Psoas muscle (tissue), 8 donors: Measurements from ENCODE around the gene SLC8A2. TPM values are rescaled to one million over a fixed set of nuclear protein-coding genes. Genes with fewer than 3 reads are reported as not detected.

Experiments
- ATAC-seq, 4 donors: fragments of 200-7000 bp; cut with Tn5 transposase; one replicate each; pipeline ENCODE4 v1.9.1; 2020; ENCODE audit warnings: moderate library complexity in 3 of 4, mild to moderate bottlenecking in 2 of 4
- DNase-seq, 2 donors: peaks; one replicate each; pipeline ENCODE4 v3.0.0-alpha.2; 2020
- H3K27ac ChIP-seq: fragments of 200-600 bp; one replicate; pipeline ENCODE4 v1.8.0; 2022
- H3K27me3 ChIP-seq, 3 donors: fragments of 200-600 bp in 1 of 3; one replicate each; pipeline versions ENCODE4 v1.6.1 to v1.8.0; 2013 to 2022; ENCODE audit warnings: low read length in 2 of 3, mild to moderate bottlenecking in 2 of 3, moderate library complexity in 1 of 3; ENCODE audit not compliant: insufficient read depth in 3 of 3
- H3K36me3 ChIP-seq, 2 donors: fragments of 200-600 bp in 1 of 2; one replicate each; pipeline versions ENCODE4 v1.6.1 to v1.8.0; 2013 to 2022; ENCODE audit warnings: low read depth in 1 of 2, mild to moderate bottlenecking in 1 of 2, moderate library complexity in 1 of 2; ENCODE audit not compliant: insufficient read depth in 1 of 2
- H3K4me1 ChIP-seq: fragments of 200-600 bp; one replicate; pipeline ENCODE4 v1.8.0; 2022
- H3K4me3 ChIP-seq: fragments of 200-600 bp; one replicate; pipeline ENCODE4 v1.8.0; 2022; ENCODE audit warnings: mild to moderate bottlenecking
- H3K9me3 ChIP-seq: fragments of 200-600 bp; one replicate; pipeline ENCODE4 v1.8.0; 2022
- WGBS, 3 donors: extraction: QIAGEN DNeasy Blood & Tissue Kit; methylation state at CpG; one replicate each; pipeline versions ENCODE4 v1.1.6 to v1.1.7; 2013; 5-methylcytosine and 5-hydroxymethylcytosine counted together
- intact Hi-C, 2 donors: fragments of 100-400 bp; cut with DNase I; formaldehyde crosslinking; loops; one replicate each; pipeline versions ENCODE4 v1.11.0 to v1.14.2; 2022
- polyA plus RNA-seq, 3 donors: library from polyadenylated mRNA; stranded (reverse); fragments of 200-250 nt; gene quantifications; one replicate each; pipeline ENCODE4 v1.2.3, GENCODE V29; 2013
- total RNA-seq, 4 donors: library from RNA; stranded (reverse); fragmentation: NEBNext Ultra II Directional in 2 of 4; extraction: Animal tissue kit (Norgen Biotek cat#: 25700) in 2 of 4; gene quantifications; one replicate each; pipeline versions ENCODE4 v1.2.1 to v1.2.4, GENCODE V29; 2021 to 2023
- TF ChIP-seq, protein P1 (sequence below): fragments of 200-600 bp; IDR thresholded peaks from one replicate; pipeline ENCODE4 v1.8.0; 2022; ENCODE audit warnings: antibody characterized with exemption
- donor health status: healthy with polysubstance abuse.
- donor health status: DM: no; HTN: no; CAD: no; lungs with moderate emphysema.
- donor health status: Bipolar disorder and iron deficiency.
- donor health status: healthy.
- donor health status: DM: yes; HTN: yes; CAD: no.
- donor health status: DM: no; HTN: no; CAD: no.
- donor health status: DM: no; HTN: no; CAD: no.
- donor health status: DM: yes; HTN: yes; CAD: no.

Gene SLC8A2
- total and polyA plus RNA-seq, 7 donors, result 0.12 to 0.54 (median 0.19) TPM; not detected in 1

DNA sequence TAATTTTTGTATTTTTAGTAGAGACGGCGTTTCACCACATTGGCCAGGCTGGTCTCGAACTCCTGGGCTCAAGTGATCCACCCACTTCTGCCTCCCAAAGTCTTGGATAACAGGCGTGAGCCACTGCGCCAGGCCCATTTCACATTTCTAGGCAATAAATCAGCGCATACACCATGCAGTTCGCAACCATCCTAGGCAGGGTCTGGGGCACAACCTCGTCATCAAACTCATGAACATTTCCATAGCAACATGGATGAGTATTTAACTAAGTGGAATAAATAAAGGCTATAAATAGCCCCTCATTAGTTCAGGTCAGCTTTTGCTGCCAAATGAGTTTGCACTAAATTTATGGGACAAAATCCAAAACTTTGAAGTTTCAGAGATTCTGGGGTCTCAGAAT is 60.6 kb downstream of the SLC8A2 start:
- WGBS, 3 donors, result 52 to 55% (median 54%) methylated on average over 8 of the region's 8 CpGs
- Histone ChIP-seq H3K27me3 (peaks cover 0 to 68% (median 18%) of the 10 kb centered on the region in 3 donors), H3K4me3 (no peak overlapping the region), H3K27ac (no peak overlapping the region), H3K36me3 (no peaks in the 10 kb centered on the region), H3K9me3 (no peaks in the 10 kb centered on the region), H3K4me1 (no peaks in the 10 kb centered on the region)
- TF ChIP-seq, protein P1, sequence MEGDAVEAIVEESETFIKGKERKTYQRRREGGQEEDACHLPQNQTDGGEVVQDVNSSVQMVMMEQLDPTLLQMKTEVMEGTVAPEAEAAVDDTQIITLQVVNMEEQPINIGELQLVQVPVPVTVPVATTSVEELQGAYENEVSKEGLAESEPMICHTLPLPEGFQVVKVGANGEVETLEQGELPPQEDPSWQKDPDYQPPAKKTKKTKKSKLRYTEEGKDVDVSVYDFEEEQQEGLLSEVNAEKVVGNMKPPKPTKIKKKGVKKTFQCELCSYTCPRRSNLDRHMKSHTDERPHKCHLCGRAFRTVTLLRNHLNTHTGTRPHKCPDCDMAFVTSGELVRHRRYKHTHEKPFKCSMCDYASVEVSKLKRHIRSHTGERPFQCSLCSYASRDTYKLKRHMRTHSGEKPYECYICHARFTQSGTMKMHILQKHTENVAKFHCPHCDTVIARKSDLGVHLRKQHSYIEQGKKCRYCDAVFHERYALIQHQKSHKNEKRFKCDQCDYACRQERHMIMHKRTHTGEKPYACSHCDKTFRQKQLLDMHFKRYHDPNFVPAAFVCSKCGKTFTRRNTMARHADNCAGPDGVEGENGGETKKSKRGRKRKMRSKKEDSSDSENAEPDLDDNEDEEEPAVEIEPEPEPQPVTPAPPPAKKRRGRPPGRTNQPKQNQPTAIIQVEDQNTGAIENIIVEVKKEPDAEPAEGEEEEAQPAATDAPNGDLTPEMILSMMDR, result no peak
- no peak for ATAC-seq
- intact Hi-C loops, result no loop called here
- DNase-seq, result no peak

DNA sequence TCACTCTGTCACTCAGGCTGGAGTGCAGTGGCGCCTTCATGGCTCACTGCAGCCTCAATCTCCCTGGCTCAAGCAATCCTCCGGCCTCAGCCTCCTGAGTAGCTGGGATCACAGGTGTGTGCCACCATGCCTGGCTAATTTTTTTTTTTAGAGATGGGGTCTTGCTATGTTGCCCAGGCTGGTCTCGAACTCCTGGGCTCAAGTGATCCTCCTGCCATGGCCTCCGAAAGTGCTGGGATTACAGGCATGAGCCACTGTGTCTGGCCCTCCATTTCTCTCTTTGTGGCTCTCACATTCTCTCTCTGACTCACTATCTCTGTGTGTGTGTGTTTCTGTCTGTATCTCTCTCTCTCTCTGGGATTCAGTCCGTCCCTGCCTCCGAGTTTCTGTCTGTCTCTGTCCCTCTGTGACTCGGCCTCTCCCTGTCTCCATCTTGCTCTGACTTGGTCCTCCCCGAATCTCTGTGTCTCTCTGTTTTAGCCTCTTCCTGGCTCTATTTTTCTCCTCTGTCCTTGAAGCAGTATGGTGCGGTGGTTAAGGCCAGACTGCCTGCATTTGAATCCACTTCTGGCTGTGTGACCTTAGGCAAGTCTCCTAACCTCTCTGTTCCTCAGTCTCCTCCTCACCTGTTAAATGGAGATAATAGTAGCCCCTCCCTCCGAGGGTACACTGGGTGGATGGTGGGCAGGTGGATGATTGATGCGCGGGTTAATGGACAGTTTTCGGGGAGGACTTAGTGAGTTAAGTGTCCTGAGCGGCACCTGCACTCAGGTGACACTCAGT is 63.3 kb downstream of the SLC8A2 start:
- Histone ChIP-seq H3K36me3 (no peaks in the 10 kb centered on the region), H3K27me3 (peaks cover 0 to 61% (median 17%) of the 10 kb centered on the region in 3 donors), H3K4me1 (no peaks in the 10 kb centered on the region), H3K4me3 (no peak overlapping the region), H3K27ac (no peak overlapping the region), H3K9me3 (no peaks in the 10 kb centered on the region)
- ATAC-seq, result no peak
- 89 to 91% (median 90%) methylated on average over 14 of the region's 14 CpGs for WGBS, 3 donors
- DNase-seq, result no peak
- TF ChIP-seq, protein P1, result no peak
- intact Hi-C loops, result no loop called here

DNA sequence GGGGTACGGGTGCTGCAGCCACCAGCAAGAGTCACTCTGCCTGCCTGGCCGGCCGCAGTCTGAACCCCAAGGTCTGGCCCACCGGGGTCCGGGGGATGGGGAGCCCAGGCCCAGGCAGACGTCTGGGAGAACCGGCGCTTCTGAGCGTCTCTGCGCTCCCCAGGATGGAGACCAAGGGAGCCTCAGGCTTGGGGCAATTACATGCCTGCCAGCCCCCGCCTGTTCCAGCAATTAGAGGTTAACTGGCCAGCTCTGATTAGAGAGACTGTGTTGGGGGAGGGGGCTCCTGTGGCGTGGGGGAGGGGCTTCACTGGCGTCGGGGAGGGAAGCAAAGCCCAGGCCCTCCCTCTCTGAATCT is 64.3 kb downstream of the SLC8A2 start:
- intact Hi-C loops, result no loop called here
- WGBS, 3 donors, result 9 to 13% (median 9%) methylated on average over 10 to 14 of the region's 14 CpGs
- H3K9me3 ChIP-seq, result no peaks in the 10 kb centered on the region
- TF ChIP-seq, protein P1, result no peak
- no peak overlapping the region for H3K27ac ChIP-seq
- ATAC-seq (no peak), DNase-seq (no peak)
- H3K4me1 ChIP-seq, result no peaks in the 10 kb centered on the region
- no peaks in the 10 kb centered on the region for H3K36me3 ChIP-seq
- no peak overlapping the region for H3K4me3 ChIP-seq
- H3K27me3 ChIP-seq, result peaks cover 0 to 62% (median 24%) of the 10 kb centered on the region in 3 donors

DNA sequence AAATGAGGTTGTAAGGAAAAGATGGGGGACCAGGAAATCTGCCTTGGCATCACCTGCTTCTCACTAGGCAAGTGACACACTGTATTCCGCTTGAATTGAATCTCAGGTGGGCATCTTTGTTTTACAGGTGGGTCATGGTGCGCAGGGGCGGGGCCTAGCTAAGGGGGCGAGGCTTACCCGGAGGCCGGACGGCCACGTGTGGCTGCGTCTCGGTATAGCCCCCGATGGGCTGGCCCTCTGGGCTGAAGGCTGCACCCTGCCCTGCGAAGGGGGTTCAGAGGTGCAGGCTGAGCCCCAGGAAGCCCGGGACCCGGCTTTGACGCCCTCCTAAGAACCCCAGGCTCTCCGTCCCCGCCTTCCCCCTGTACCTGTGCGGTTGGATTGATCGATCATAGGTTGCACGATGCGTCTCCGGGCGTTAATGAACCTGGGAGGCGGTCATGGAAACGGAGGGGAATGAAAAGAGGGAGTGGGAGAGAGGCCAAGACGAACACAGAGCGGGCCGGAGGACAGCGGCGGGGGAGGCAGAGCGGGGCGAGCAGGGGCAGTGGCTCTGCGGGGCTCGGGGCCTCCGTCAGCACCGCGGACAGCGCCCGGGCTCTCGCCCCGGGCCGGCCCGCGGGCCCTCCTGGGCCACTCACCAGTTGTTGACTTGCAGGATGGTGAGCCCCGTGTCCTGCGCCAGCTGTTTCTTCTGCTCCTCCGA is 64.8 kb downstream of the SLC8A2 start:
- WGBS, 3 donors, result 6 to 10% (median 8%) methylated on average over 31 to 47 of the region's 47 CpGs
- no peaks in the 10 kb centered on the region for H3K9me3 ChIP-seq
- peaks cover 0 to 65% (median 23%) of the 10 kb centered on the region in 3 donors for H3K27me3 ChIP-seq
- TF ChIP-seq, protein P1, result no peak
- no peak overlapping the region for H3K27ac ChIP-seq
- intact Hi-C loops, result no loop called here
- no peaks in the 10 kb centered on the region for H3K4me1 ChIP-seq
- DNase-seq (no peak), ATAC-seq (no peak)
- H3K4me3 ChIP-seq, result no peak overlapping the region
- H3K36me3 ChIP-seq, result no peaks in the 10 kb centered on the region
